GM18520 (cell line): ENCODE results near the gene JHY.
"Not testable (repeated sequence)": the region's sequence is repeated elsewhere in the genome, so short reads cannot be mapped to it uniquely, and the experiment has no call there.

Source experiments
- ATAC-seq: cut with Tn5 transposase; IDR thresholded peaks from one replicate; pipeline ENCODE4 v1.9.1; 2021; ENCODE audit not compliant: unreplicated experiment

JHY gene

GRCh38 chr11:122882189-122882856, at the start of gene JHY:
Gene JHY, plus strand, starts transcription at chr11:122882759. Its CDS starts 3,091 bp downstream, at chr11:122885850.
- ATAC-seq: no peak

- ATAC-seq: no peak
Measured at GRCh38 chr11:122833846-122834464, 48.6 kb upstream of the JHY start.

GRCh38 chr11:122836916-122837315, 45.6 kb upstream of the JHY start:
- ATAC-seq: no peak

DNA sequence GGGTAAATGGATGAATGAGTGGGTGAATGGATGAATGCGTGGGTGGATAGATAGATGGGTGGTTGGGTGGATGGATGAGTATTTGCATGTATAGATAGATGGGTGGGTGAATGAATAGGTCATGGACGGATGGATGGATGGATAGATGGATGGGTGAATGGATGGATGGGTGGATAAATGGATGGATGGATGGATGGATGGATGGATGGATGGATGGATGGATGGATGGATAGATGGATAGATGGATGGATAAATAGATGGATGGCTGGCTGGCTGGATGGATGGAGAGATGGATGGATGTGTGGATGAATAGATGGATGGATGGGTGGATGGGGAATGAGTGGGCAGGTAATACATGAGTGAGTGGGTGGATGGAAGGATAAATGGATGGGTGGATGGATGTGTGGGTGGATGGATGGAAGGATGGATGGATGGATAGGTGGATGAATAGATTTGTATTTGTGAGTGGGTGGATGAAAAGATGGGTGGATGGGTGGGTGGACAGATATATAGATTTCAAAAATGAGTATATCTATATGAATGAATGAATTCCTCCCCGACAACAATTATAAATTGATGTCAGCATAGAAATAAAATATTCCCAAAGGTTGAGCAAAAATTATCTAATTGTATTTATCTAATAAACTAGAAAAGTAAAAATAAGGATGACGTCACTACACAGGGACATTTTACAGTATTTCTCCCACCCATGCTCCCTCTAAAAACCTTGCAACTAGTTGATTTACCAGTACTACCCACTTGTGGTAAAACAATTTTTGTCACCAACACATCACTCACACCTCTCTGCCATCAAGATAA, 44.8 kb upstream of the JHY start:
- no peak for ATAC-seq

DNA sequence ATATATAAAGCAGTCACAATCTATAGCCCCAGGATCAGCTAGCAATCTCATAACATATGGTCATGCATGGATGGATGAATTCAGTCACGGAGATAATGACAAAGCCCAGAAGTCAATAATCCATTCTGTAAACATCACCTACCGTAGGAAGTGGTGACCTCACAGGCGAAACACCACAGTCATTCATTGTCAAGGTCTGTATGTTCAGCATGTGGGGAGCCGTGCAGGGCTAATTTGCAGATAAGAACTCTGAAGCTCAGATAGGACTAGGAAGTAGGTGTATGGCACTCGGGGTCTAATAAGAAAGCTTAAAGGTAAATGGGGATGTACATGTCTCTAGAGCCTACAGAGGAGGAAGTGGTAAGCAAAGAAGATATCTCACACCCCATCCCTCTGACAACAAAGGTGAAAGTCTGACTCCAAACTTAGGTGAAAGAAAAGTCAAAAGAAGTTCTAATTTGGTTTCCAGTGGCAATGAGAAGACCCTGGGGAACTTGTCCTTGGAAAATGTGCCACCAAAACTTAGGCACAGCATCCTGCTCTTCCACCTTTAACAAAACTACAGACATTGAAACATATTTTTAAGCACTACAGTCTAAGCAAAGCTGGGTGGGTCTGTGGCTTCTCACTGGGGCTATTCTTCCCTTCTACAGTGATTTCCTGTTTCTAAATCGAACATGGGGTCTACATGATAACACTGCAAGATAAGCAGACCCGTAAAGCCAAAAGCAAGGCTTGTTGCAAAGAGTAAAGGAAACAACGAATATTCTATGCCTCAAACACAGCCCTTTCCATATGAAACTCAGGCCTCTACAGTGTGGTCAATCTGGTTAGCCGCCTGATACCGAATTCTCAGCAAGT, 39.0 kb upstream of the JHY start:
- no peak for ATAC-seq

DNA sequence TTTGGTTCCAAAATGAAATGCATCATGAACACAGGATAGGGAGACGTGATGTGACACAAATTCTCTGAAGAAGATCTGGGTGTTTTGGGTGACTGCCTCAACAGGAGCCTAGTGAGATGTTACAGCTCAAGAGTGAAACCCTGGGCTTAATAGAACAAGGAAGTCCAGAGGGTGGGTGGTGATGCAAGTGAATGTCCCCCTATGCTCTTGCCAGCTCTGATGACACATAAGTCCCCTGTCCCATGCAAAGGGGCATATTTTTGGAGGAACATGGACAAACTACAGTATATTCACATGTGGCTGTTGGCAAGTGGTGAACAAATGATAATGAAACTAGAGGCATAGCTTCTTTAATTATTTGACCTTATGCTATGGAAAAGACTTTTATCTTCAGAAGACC, 35.1 kb upstream of the JHY start:
- no peak for ATAC-seq

DNA sequence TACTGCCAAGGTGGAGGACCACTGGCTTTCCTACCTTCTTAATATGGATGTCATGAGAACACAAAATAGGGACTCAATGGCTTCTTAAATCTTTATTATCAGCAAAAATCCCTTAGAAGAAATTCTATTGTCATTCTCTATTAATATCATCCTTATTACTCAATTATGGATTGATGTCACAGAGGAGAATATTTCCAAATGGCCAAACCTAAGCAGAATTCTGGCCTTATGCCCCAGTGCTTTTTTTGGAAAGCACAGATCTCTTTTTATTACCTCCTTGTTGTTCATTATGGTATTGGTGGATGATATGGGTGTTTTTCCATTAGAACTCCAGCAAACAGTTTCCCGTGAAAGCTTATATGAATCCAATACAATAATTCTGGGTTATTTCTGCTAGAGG, 34.4 kb upstream of the JHY start:
- ATAC-seq: no peak

DNA sequence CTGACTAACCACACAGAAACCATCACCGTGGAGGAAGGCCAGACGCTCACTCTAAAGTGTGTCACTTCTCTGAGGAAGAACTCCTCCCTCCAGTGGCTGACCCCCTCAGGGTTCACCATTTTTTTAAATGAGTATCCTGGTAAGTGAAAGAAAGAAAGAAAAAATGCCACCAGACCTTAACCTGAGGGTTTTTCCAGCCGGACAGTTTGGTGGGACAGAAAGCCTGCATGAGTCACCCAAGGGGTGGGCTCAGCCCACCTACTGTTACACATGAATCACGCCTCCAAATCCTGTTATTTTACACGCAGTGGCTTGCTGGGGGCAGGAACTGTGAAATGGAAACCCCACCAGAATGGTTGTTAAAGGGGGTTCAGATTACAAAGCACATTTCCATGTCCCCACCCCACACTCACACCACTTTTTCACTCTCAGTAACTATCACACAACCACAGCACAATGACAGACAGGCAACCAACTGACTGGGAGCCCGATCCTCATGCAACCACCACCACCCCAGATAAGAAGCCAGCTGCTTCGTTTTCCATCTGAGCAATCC, 32.4 kb upstream of the JHY start:
- no peak for ATAC-seq

GRCh38 chr11:122851366-122851966, 31.1 kb upstream of the JHY start:
- ATAC-seq: no peak

- ATAC-seq: no peak
Measured at GRCh38 chr11:122852074-122852795, 30.3 kb upstream of the JHY start.

GRCh38 chr11:122852796-122853160, 29.8 kb upstream of the JHY start:
- no peak for ATAC-seq

DNA sequence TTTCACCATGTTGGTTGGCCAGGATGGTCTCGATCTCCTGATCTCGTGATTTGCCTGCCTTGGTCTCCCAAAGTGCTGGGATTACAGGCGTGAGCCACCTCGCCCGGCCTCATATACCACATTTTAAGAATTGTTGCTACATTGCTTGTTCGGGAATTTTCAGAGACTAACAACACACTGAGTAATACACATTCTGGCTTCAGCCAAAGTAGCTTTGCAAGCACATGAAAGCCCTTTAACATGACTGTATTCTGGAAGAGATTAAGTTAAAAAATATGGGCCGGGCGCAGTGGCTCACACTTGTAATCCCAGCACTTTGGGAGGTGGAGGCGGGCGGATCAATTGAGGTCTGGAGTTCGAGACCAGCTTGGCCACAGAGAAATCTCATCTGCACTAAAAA, 29.3 kb upstream of the JHY start:
- ATAC-seq: no peak

GRCh38 chr11:122853971-122854446, 28.6 kb upstream of the JHY start:
- no peak for ATAC-seq

DNA sequence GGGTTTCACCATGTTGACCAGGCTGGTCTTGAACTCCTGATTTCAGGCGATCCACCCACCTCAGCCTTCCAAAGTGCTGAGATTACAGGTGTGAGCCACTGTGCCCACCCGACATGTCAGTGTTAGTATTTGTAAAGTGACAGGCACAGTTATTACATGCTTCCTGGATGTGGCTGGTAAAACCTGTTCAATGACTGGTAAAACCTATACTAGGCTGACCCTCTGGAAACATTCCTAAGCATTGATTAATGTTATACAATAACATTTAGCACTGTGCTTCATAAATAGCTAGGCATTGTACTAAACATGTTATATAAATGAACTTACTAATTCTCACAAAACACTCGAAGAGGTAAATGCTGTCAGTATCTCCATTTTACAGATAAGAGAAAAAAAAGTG, 20.9 kb upstream of the JHY start:
- ATAC-seq: no peak

GRCh38 chr11:122862091-122862490, 20.5 kb upstream of the JHY start:
- ATAC-seq: no peak

DNA sequence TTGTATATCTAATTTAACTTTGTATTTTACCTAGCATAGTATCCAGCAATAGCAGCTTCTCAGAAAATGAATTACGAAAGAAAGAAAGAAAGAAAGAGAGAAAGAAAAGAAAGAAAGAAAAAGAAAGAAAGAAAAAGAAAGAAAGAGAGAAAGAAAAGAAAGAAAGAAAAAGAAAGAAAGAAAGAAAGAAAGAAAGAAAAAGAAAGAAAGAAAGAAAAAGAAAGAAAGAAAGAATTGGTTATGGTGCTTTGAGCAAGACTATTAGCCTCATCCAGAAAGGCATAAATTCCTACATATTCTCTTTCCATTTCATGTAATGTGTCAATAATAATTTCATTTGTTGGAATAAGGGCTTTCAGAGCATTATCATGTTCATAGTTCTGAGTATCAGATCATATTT, 19.4 kb upstream of the JHY start:
- ATAC-seq: not testable (repeated sequence)

DNA sequence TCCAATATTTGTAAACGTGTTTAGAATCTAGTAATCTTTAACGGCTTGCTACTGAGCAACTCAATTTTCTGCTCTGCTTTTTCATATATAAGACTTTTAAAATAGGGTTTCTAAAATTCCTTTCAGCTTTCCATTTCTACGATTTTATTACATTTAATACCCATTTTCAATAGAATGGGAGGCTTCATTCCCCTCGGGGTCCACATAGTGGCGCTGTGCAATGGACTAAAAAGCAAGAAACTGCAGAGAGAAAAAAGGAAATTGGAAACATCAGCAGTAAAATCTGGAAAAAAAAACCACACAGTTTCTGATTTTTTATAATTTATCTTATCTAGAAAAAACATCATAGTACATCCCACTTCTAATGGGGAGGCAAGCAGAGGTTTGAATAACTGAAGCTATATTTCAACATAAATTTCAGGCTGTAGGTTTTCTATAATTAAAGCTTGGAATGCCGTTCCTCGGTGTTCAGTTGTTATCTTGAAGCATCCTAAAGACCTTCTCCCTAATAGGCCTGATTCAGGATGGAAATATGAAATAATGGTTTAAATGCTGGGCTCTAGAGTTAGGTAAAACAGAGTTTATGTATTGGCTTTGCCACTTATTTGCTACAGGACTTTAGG, 18.7 kb upstream of the JHY start:
- ATAC-seq: no peak

DNA sequence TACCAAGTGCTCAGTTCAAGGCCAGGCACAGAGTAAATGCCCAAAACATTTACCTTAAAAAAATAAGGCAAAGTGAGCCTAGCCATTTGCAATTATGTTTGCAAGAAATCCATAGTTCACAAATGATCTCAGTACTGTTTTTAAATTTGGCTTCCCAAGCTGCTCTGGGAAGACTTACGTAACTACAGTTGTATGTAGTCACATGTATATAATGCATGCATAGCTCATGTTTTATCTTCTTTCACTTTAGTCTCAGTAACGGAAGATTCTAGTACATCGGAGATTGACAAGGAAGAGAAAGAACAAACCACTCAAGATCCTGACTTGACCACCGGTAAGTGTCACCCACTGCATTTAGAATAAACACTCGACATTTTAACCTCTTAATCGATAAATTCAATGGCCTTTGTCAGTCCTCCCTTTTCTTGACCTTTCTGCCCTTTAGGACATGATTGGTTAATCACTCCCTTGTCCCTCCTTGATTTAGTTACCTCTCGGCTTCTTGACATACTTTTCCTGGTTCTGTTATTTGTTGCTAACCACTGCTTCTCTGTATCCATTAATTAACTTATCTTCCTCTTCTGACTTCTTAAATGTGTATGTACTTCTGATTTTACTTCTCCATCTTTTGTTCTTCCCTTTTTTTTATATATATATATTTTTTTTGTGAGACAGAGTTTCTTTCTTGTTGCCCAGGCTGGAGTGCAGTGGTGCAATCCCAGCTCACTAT, 18.0 kb upstream of the JHY start:
- no peak for ATAC-seq

DNA sequence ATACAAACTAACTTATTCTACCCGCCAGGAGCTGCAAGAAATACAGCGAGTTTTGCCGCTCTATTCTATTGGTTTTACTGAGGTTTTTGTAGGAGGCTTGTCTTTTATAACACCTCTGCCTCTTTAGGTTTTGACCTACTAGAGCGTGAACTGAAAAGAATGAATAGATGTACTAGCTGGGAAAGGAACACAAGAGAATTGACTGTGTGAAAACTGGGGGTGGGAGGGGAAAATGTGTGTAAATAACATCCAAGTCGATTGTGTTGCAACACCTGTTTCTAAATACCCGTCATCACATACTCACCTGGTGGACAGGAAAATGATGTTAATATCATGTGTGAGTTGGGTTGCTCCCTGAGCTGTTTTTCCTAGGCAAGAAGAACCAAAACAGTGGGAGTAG, 12.9 kb upstream of the JHY start:
- no peak for ATAC-seq
